Adrenal gland (tissue), 12 donors: ENCODE results near the gene PTBP1. TPM values are rescaled to one million over a fixed set of nuclear protein-coding genes. Genes with fewer than 3 reads are reported as not detected.

Experiments used
- DNase-seq, 7 donors: peaks; one replicate each; pipeline ENCODE4 v3.0.0-alpha.2; 2019 to 2020
- H3K27ac ChIP-seq, 5 donors: fragments of 200-600 bp; sonication (generic) in 4 of 5; 1 replicate in 3 of 5; 2 replicates in 2 of 5; pipeline versions ENCODE4 v1.5.1 to v1.8.0; 2016 to 2020; ENCODE audit warnings: mild to moderate bottlenecking in 1 of 5
- H3K27me3 ChIP-seq: fragments of 200-600 bp; 2 replicates; pipeline ENCODE4 v1.8.0; 2021
- H3K36me3 ChIP-seq, 2 donors: fragments of 200-600 bp; replicated peaks in 1 of 2; 1 replicate in 1 of 2; 2 replicates in 1 of 2; pipeline versions ENCODE4 v1.5.1 to v1.8.0; 2018 to 2022
- H3K4me1 ChIP-seq, 2 donors: fragments of 200-600 bp; replicated peaks in 1 of 2; 1 replicate in 1 of 2; 2 replicates in 1 of 2; pipeline versions ENCODE4 v1.5.1 to v1.8.0; 2018 to 2021
- H3K4me3 ChIP-seq, 4 donors: fragments of 200-600 bp; sonication (generic) in 3 of 4; one replicate each; pipeline ENCODE4 v1.5.1; 2016 to 2018
- H3K9me3 ChIP-seq, 3 donors: fragments of 200-600 bp; sonication (generic) in 1 of 3; replicated peaks in 1 of 3; 1 replicate in 2 of 3; 2 replicates in 1 of 3; pipeline versions ENCODE4 v1.5.1 to v1.8.0; 2016 to 2021
- POLR2A ChIP-seq, 2 donors: fragments of 450-650 bp; IDR thresholded peaks; one replicate each; pipeline ENCODE4 v1.6.1; 2017; ENCODE audit warnings: antibody characterized with exemption in 2 of 2, mild to moderate bottlenecking in 2 of 2, moderate library complexity in 1 of 2
- WGBS, 4 donors: extraction: QIAGEN DNeasy Blood & Tissue Kit in 2 of 4; methylation state at CpG; one replicate each; pipeline versions ENCODE4 v1.1.5 to v1.1.7; 2013 to 2017; 5-methylcytosine and 5-hydroxymethylcytosine counted together
- intact Hi-C, 2 donors: fragments of 100-400 bp; cut with DNase I; formaldehyde crosslinking; loops; one replicate each; pipeline versions ENCODE4 v1.14.1 to v1.15.0; 2022 to 2023
- polyA plus RNA-seq, 3 donors: library from polyadenylated mRNA; stranded (reverse); fragments of 200-250 nt in 2 of 3; fragments of 350-450 nt in 1 of 3; fragmentation: Illumina TruSeq in 1 of 3; extraction: RNeasy Lipid Tissue Mini Kit (QIAGEN cat#74804) in 1 of 3; gene quantifications; one replicate each; pipeline ENCODE4 v1.2.3, GENCODE V29; 2013 to 2014
- total RNA-seq, 9 donors: library from RNA; depleted of rRNA in 4 of 9; stranded (reverse); fragments of >200 nt in 4 of 9; fragments of 120-200 nt in 1 of 9; fragmentation: NEBNext Ultra II Directional in 1 of 9; extraction: Animal tissue kit (Norgen Biotek cat#: 25700) in 1 of 9; gene quantifications; one replicate each; pipeline versions ENCODE4 v1.1.0 to v1.2.4, GENCODE V29; 2013 to 2023
- TF ChIP-seq, protein P1 (sequence below), 6 experiments: fragments of 450-650 bp in 4 of 6; fragments of 200-600 bp in 2 of 6; sonication (generic) in 1 of 6; IDR thresholded peaks; 1 replicate in 5 of 6; 2 replicates in 1 of 6; pipeline versions ENCODE4 v1.5.1 to v1.8.0; 2016 to 2021; ENCODE audit warnings: antibody characterized with exemption in 6 of 6, mild to moderate bottlenecking in 2 of 6, moderate library complexity in 1 of 6
- donor health status: healthy with polysubstance abuse.
- donor health status: Bipolar disorder and iron deficiency.
- donor health status: DM: yes; HTN: yes; CAD: no.
- donor health status: DM: no; HTN: no; CAD: no.
- donor health status: DM: no; HTN: no; CAD: no.
- donor health status: DM: yes; HTN: yes; CAD: no.

Gene PTBP1
- total and polyA plus RNA-seq, 12 donors: 64.6 to 236 (median 146) TPM

DNA sequence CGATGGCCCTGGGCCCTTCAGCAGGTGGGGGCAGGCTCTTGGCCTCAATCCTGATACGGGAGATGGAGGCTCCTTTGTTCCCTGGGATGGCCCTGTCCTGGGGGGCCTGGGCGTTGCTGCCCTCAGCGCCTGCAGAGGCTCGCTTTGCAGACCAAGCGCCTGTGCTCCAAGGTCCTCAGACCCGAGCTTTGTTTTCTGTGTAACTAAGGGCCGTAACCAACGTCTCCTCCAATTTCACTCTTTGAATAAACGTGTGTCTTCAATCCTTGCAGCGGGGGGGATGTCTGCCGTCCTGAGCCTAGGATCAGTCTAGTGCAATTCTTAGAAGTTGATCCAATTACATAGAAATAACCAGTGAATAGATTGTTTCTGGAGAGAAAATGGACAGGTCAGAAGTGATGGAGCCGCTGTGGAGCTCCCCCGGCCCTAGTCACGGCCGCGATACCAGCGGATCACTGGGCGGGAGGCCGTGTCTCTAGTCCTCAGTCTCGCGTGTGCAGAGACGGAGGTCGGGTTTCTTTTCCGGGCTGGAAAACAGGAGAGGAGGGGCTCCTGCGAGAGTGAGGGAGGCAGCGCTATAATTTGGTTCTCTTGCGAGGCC, 5.3 kb downstream of the PTBP1 start:
- H3K9me3 ChIP-seq: no peaks in the 10 kb centered on the region
- peak overlapping the region in 2 of 5 donors; percentile 67 to 70 for H3K27ac ChIP-seq
- peak overlapping the region in 1 of 4 donors; percentile 35 for H3K4me3 ChIP-seq
- 55 to 60% (median 57%) methylated on average over 18 to 28 of the region's 28 CpGs for WGBS, 4 donors
- H3K4me1 ChIP-seq: peaks cover 40 to 56% of the 10 kb centered on the region in 2 donors
- no peak for TF ChIP-seq POLR2A (IDR thresholded peaks at IDR 0.05)
- TF ChIP-seq, protein P1, sequence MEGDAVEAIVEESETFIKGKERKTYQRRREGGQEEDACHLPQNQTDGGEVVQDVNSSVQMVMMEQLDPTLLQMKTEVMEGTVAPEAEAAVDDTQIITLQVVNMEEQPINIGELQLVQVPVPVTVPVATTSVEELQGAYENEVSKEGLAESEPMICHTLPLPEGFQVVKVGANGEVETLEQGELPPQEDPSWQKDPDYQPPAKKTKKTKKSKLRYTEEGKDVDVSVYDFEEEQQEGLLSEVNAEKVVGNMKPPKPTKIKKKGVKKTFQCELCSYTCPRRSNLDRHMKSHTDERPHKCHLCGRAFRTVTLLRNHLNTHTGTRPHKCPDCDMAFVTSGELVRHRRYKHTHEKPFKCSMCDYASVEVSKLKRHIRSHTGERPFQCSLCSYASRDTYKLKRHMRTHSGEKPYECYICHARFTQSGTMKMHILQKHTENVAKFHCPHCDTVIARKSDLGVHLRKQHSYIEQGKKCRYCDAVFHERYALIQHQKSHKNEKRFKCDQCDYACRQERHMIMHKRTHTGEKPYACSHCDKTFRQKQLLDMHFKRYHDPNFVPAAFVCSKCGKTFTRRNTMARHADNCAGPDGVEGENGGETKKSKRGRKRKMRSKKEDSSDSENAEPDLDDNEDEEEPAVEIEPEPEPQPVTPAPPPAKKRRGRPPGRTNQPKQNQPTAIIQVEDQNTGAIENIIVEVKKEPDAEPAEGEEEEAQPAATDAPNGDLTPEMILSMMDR (IDR thresholded peaks at IDR 0.05): no peak
- DNase-seq: no peak
- intact Hi-C loops: no loop called here
- H3K27me3 ChIP-seq: no peaks in the 10 kb centered on the region
- H3K36me3 ChIP-seq: peaks cover 0 to 53% of the 10 kb centered on the region in 2 donors

DNA sequence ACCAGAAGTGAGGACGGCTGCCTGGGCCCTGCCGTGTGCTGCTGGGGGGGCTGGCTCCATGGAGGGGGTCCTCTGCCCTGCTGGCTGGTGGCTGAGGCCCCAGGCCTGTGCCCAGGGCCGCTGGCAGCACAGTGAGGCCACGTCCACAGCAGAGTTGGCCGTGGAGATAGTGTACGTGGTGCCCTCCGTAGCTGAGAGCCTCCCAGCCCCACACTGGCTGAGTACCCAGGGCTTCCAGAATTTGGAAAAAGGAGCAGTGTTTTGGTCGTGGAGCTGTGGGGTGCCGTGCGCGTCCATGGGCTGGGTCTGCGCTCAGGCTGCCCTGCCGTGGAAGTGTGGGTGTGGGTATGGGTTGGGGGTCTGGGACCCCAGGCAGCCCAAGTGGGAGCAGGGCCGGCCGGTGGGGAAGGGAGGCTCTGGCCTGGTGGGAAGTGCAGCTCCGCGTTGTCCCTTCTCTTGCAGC, 5.9 kb downstream of the PTBP1 start:
- Histone ChIP-seq H3K4me1 (peaks cover 40 to 56% of the 10 kb centered on the region in 2 donors), H3K27ac (peak overlapping the region in 2 of 5 donors; percentile 30 to 70), H3K27me3 (no peaks in the 10 kb centered on the region), H3K4me3 (no peak overlapping the region), H3K36me3 (peaks cover 0 to 58% of the 10 kb centered on the region in 2 donors), H3K9me3 (no peaks in the 10 kb centered on the region)
- intact Hi-C loops: no loop called here
- WGBS, 4 donors: 75 to 93% (median 77%) methylated on average over 6 to 17 of the region's 17 CpGs
- TF ChIP-seq POLR2A (IDR thresholded peaks at IDR 0.05): no peak
- TF ChIP-seq, protein P1 (IDR thresholded peaks at IDR 0.05): no peak
- DNase-seq: no peak

DNA sequence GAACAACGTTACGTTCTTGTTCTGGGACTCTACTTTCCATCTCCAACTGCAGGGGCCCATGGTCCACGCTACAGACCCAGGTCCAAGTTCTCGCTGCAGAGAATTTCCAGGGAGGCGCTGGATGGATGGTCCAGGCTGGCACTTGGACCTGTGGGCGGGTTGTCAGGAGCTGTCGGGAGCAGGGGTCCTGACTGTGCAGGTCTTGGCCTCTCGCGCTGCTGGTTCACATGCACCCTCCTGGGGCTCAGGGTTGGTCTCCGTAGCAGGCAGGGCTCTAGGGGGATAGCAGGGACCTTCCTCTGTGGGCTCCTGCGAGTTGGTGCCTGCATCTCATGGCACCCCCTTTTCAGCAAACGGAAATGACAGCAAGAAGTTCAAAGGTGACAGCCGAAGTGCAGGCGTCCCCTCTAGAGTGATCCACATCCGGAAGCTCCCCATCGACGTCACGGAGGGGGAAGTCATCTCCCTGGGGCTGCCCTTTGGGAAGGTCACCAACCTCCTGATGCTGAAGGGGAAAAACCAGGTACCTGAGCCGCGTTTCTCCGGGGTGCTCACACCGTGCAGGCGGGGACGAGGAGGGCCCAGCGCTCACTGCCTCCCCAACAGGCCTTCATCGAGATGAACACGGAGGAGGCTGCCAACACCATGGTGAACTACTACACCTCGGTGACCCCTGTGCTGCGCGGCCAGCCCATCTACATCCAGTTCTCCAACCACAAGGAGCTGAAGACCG, 6.6 kb downstream of the PTBP1 start:
- peak in 2 of 7 donors; percentile 28 to 35 for DNase-seq
- Histone ChIP-seq H3K4me3 (no peak overlapping the region), H3K27me3 (no peaks in the 10 kb centered on the region), H3K4me1 (peaks cover 39 to 51% of the 10 kb centered on the region in 2 donors), H3K36me3 (peaks cover 0 to 65% of the 10 kb centered on the region in 2 donors), H3K27ac (peak overlapping the region in 1 of 5 donors; percentile 70), H3K9me3 (no peaks in the 10 kb centered on the region)
- no peak for TF ChIP-seq POLR2A (IDR thresholded peaks at IDR 0.05)
- TF ChIP-seq, protein P1 (IDR thresholded peaks at IDR 0.05): no peak
- WGBS, 4 donors: 40 to 82% (median 76%) methylated on average over 1 to 31 of the region's 31 CpGs
- intact Hi-C loops: no loop called here

DNA sequence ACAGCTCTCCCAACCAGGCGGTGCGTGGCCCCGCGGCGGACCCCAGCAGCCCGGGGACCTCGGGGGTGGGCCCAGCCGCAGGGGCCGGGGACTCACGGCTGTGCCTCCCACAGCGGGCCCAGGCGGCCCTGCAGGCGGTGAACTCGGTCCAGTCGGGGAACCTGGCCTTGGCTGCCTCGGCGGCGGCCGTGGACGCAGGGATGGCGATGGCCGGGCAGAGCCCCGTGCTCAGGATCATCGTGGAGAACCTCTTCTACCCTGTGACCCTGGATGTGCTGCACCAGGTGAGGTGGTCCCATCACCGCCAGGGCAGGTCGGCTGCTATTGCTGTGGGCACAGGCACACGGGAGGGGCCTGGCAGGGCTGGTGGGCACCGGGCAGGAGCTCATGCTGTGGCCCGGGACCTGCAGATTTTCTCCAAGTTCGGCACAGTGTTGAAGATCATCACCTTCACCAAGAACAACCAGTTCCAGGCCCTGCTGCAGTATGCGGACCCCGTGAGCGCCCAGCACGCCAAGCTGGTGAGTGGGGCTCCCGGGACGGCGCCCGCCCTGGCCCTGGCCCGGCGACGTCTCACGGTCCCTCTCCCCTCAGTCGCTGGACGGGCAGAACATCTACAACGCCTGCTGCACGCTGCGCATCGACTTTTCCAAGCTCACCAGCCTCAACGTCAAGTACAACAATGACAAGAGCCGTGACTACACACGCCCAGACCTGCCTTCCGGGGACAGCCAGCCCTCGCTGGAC, 7.3 kb downstream of the PTBP1 start:
- Histone ChIP-seq H3K36me3 (peaks cover 0 to 72% of the 10 kb centered on the region in 2 donors), H3K27me3 (no peaks in the 10 kb centered on the region), H3K4me1 (peaks cover 31 to 44% of the 10 kb centered on the region in 2 donors), H3K27ac (peak overlapping the region in 1 of 5 donors; percentile 70), H3K4me3 (no peak overlapping the region), H3K9me3 (no peaks in the 10 kb centered on the region)
- TF ChIP-seq POLR2A (IDR thresholded peaks at IDR 0.05): no peak
- TF ChIP-seq, protein P1 (IDR thresholded peaks at IDR 0.05): no peak
- 80 to 100% (median 88%) methylated on average over 3 to 53 of the region's 53 CpGs for WGBS, 4 donors
- DNase-seq: no peak
- intact Hi-C loops: no loop called here
